ENCODE results near the gene POLDIP3. TPM values are rescaled to one million over a fixed set of nuclear protein-coding genes. Genes with fewer than 3 reads are reported as not detected.
A peak's percentile ranks its signal among the peaks of the same experiment; 100 is the strongest.
"Not testable (repeated sequence)": the region's sequence is repeated elsewhere in the genome, so short reads cannot be mapped to it uniquely, and the experiment has no call there.

The POLDIP3 gene
- total RNA-seq, 1 donor from 2014 or later, result 77.8 TPM

DNA sequence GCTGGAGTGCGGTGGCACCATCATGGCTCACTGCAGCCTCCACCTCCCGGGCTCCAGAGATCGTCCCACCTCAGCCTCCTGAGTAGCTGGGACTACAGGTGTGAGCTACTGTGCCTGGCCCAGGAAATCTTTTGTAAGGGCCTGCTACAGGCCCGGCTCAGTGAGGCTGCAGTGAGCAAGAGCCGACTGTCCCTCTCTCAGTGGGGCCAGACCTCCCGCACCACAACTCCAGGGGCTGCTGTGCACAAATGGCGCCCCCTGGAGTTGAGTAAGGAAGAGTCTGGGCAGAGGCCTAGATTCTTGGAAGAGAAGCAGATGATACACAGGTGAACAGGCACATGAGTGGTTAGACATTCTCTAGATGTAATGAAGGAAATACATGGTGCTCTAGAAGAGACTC is 53.9 kb downstream of the POLDIP3 start:
- Mint-ChIP-seq H3K27ac (ENCODE audit: unreplicated experiment) (no peak overlapping the region), H3K9me3 (ENCODE audit: unreplicated experiment) (no peaks in the 10 kb centered on the region), H3K27me3 (ENCODE audit: unreplicated experiment) (no peaks in the 10 kb centered on the region), H3K4me3 (ENCODE audit: unreplicated experiment) (no peak overlapping the region), H3K36me3 (ENCODE audit: unreplicated experiment) (no peaks in the 10 kb centered on the region), H3K4me1 (ENCODE audit: unreplicated experiment) (peaks cover 4% of the 10 kb centered on the region)
- TF ChIP-seq, protein P1, sequence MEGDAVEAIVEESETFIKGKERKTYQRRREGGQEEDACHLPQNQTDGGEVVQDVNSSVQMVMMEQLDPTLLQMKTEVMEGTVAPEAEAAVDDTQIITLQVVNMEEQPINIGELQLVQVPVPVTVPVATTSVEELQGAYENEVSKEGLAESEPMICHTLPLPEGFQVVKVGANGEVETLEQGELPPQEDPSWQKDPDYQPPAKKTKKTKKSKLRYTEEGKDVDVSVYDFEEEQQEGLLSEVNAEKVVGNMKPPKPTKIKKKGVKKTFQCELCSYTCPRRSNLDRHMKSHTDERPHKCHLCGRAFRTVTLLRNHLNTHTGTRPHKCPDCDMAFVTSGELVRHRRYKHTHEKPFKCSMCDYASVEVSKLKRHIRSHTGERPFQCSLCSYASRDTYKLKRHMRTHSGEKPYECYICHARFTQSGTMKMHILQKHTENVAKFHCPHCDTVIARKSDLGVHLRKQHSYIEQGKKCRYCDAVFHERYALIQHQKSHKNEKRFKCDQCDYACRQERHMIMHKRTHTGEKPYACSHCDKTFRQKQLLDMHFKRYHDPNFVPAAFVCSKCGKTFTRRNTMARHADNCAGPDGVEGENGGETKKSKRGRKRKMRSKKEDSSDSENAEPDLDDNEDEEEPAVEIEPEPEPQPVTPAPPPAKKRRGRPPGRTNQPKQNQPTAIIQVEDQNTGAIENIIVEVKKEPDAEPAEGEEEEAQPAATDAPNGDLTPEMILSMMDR (IDR thresholded peaks at IDR 0.05), result peak; percentile 50
- no peak for DNase-seq (ENCODE audit: extremely low spot score, unreplicated experiment)

DNA sequence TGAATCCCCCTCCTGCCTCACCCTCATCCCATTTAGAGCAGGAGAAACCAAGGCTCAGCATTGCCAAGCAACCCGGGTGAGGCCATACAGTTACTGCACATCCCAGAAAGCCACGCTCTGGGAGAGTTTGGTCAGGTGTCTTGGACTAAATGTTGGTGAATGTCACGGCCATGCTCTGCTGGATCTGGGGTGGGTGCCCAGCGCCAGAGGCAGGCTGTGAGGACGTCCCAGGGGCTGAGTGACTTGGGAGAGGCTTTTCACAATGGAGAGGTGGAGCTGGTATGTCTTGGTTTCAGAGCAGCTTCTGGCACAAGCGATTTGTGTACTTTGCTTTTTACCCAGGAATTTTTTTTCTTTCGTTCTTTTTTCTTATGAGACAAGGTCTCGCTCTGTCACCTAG is 54.3 kb downstream of the POLDIP3 start:
- no peak for DNase-seq (ENCODE audit: extremely low spot score, unreplicated experiment)
- Mint-ChIP-seq H3K36me3 (ENCODE audit: unreplicated experiment) (no peaks in the 10 kb centered on the region), H3K27ac (ENCODE audit: unreplicated experiment) (no peak overlapping the region), H3K4me1 (ENCODE audit: unreplicated experiment) (peaks cover 4% of the 10 kb centered on the region), H3K4me3 (ENCODE audit: unreplicated experiment) (no peak overlapping the region), H3K9me3 (ENCODE audit: unreplicated experiment) (no peaks in the 10 kb centered on the region), H3K27me3 (ENCODE audit: unreplicated experiment) (no peaks in the 10 kb centered on the region)
- TF ChIP-seq, protein P1 (IDR thresholded peaks at IDR 0.05), result no peak

DNA sequence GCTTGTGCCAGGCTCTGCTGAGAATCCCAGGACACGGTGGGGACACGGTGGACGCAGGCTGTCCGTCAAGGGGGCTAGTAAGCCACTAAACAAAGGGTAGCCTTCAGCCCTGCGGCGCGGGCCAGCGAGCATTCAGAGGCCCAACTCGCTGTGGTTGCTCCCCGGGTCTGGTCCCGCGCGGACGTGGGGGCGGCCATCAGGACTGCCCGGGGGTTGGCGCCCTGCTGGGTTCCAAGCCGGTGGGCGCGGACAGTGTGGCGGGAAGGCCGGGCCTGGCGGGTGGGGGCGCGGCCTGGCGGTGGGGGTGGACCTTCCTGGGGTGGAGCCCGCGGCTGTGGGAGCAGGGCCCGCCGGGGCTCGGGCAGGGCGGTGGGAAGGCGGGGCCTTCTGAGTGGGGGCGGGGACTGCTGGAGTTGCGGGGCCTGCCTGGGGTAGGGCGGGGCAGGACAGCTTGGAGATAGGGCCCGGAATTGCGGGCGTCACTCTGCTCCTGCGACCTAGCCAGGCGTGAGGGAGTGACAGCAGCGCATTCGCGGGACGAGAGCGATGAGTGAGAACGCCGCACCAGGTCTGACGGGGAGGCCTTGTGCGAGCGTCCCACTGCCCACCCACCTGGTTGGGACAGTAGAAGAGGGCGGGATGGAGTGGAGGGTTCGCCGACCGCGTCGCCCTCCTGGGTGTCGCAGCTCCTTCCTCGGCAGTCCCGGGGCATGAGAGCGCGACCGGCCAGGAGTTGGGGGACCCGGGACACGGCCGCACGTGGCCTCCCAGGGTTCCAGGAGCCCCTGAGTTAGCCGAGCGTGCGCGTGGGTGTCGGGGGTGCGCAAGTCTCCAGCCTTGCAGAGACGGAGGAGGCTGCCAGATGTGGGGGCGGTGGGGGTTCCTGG is 61.0 kb downstream of the POLDIP3 start, which contains the start of gene SERHL2:
Gene SERHL2, plus strand, starts transcription at position 482 of the 887 bp plus-strand sequence. Its CDS starts 65 bp downstream, at position 547.
- H3K36me3 Mint-ChIP-seq (ENCODE audit: unreplicated experiment), result no peaks in the 10 kb centered on the region
- peak within 1 kb of the TSS; percentile 54 for H3K27ac Mint-ChIP-seq (ENCODE audit: unreplicated experiment)
- DNase-seq (ENCODE audit: extremely low spot score, unreplicated experiment), result peak; percentile 94
- no peaks in the 10 kb centered on the region for H3K9me3 Mint-ChIP-seq (ENCODE audit: unreplicated experiment)
- peaks cover 5% of the 10 kb centered on the region for H3K4me1 Mint-ChIP-seq (ENCODE audit: unreplicated experiment)
- TF ChIP-seq, protein P1 (IDR thresholded peaks at IDR 0.05), result no peak
- peak within 1 kb of the TSS; percentile 75 for H3K4me3 Mint-ChIP-seq (ENCODE audit: unreplicated experiment)
- peaks cover 9% of the 10 kb centered on the region for H3K27me3 Mint-ChIP-seq (ENCODE audit: unreplicated experiment)

DNA sequence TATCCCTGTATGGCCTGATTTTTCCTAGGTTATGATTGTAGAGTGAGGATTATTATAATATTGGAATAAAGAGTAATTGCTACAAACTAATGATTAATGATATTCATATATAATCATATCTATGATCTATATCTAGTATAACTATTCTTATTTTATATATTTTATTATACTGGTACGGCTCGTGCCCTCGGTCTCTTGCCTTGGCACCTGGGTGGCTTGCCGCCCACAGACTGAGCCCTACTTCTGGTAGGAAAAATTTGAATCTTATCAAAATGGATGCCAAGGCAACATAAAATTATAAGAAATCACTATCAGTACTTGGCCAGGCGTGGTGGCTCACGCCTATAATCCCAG is 62.4 kb downstream of the POLDIP3 start:
- DNase-seq (ENCODE audit: extremely low spot score, unreplicated experiment); H3K9me3 Mint-ChIP-seq (ENCODE audit: unreplicated experiment); H3K27ac Mint-ChIP-seq (ENCODE audit: unreplicated experiment); H3K36me3 Mint-ChIP-seq (ENCODE audit: unreplicated experiment); H3K4me1 Mint-ChIP-seq (ENCODE audit: unreplicated experiment): not testable (repeated sequence)
- H3K4me3 Mint-ChIP-seq (ENCODE audit: unreplicated experiment), result peak overlapping the region; percentile 39
- H3K27me3 Mint-ChIP-seq (ENCODE audit: unreplicated experiment), result peaks cover 21% of the 10 kb centered on the region

DNA sequence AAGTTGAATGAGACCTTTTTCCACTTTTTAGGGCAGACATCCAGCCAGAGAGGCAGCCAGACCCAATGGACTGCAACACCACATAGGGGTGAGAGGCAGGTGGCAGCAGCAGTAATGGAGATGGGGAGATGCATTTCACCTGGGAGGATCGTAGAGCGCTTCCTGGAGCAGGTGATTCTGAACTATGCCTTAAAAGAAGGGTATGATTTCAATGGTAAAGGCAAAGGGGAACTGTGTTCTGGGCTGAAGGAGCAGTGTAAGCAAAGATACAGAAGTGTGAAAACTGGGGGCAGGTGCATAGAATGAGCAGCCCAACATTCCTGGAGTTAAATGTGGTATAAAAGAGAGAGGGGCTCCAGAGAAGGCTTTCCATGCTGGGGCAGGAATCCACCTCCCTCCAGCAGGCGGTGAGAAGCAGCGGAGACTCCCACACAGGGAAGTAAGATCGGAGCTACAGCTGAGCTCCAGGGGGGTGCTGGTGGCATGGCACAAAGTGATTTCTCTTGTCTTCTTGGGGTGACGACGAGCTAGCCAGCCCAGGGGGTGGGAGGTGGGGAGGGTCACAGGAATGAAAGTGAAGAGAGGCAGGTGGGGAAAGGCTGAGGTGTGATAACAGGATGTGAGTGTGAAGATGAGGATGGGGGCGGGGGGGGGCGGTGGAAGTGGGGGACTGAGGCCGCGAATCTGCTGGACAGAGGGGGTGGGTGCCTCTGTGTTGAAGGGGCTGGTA is 65.2 kb downstream of the POLDIP3 start:
- H3K27ac Mint-ChIP-seq (ENCODE audit: unreplicated experiment), result no peak overlapping the region
- TF ChIP-seq, protein P1 (IDR thresholded peaks at IDR 0.05), result no peak
- DNase-seq (ENCODE audit: extremely low spot score, unreplicated experiment), result no peak
- peaks cover 21% of the 10 kb centered on the region for H3K27me3 Mint-ChIP-seq (ENCODE audit: unreplicated experiment)
- H3K4me1 Mint-ChIP-seq (ENCODE audit: unreplicated experiment), result peaks cover 5% of the 10 kb centered on the region
- H3K4me3 Mint-ChIP-seq (ENCODE audit: unreplicated experiment), result no peak overlapping the region
- no peaks in the 10 kb centered on the region for H3K9me3 Mint-ChIP-seq (ENCODE audit: unreplicated experiment)
- no peaks in the 10 kb centered on the region for H3K36me3 Mint-ChIP-seq (ENCODE audit: unreplicated experiment)

All from osteocyte (in vitro differentiated cells).